ENCODE data around the gene PLCG2.
"Not testable (repeated sequence)": the region's sequence is repeated elsewhere in the genome, so short reads cannot be mapped to it uniquely, and the experiment has no call there.

PLCG2 gene

GRCh38 chr16:81755915-81756614 is 23.0 kb upstream of the PLCG2 start:
- peak; percentile 32 to 66 (median 62) for DNase-seq

- peak in 2 of 4 experiments; percentile 24 to 28 for DNase-seq
Measured at GRCh38 chr16:81756615-81757356, 22.3 kb upstream of the PLCG2 start.

- peak; percentile 50 to 82 (median 68) for DNase-seq
Measured at GRCh38 chr16:81758376-81758775, 20.7 kb upstream of the PLCG2 start.

DNA sequence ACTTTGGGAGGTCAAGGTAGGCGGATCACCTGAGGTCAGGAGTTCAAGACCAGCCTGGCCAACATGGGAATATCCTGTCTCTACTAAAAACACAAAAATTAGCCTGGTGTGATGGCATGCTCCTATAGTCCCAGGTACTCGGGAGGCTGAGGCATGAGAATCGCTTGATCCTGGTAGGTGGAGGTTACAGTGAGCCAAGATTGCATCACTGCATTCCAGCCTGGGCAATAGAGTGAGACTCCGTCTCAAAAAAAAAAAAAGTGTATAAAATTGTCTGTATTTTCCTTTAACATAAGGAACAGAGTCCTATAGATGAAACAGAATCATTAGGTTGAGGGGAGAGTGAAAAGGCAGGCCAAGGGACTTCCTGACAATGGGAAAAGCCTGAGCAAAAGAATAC is 16.8 kb upstream of the PLCG2 start:
- DNase-seq = not testable (repeated sequence)

DNA sequence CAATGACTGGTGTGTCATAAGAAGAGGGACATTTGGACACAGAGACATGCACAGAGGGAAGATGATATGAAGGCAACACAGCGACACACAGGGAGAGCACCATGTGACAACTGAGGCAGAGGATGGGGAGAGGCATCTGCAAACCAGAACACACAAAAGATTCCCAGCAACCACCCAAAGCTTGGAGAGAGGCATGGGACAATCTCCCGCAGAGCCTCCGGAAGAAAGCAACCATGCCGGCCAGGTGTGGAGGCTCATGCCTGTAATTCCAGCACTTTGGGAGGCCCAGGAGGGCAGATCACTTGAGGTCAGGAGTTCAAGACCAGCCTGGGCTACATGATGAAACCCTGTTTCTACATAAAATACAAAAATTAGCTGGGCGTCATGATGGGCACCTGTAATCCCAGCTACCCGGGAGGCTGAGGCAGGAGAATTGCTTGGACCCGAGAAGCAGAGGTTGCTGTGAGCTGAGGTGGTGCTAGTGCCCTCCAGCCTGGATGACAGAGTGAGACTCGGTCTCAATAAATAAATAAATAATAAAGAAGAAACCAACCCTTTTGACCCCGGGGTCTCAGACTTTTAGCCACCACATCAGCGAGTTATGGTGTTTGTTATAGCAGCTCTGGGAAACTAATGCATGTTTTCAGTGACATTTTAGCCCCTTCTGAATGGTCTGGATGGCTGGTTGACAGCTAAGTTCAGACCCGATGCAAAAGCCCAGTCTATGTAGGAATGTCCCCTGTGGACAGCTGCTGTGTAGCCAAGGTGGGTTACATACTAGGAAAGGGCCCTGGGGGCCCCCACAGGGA is 13.8 kb upstream of the PLCG2 start:
- no peak for DNase-seq

GRCh38 chr16:81765969-81766368 is 13.1 kb upstream of the PLCG2 start:
- DNase-seq = peak in 3 of 4 experiments; percentile 61 to 73 (median 71)

GRCh38 chr16:81767987-81768592 is 11.0 kb upstream of the PLCG2 start:
- no peak for DNase-seq

GRCh38 chr16:81770008-81770407 is 9.1 kb upstream of the PLCG2 start:
- DNase-seq = no peak

- DNase-seq = peak in 3 of 4 experiments; percentile 33 to 40 (median 39)
Measured at GRCh38 chr16:81774348-81774747, 4.7 kb upstream of the PLCG2 start.

DNA sequence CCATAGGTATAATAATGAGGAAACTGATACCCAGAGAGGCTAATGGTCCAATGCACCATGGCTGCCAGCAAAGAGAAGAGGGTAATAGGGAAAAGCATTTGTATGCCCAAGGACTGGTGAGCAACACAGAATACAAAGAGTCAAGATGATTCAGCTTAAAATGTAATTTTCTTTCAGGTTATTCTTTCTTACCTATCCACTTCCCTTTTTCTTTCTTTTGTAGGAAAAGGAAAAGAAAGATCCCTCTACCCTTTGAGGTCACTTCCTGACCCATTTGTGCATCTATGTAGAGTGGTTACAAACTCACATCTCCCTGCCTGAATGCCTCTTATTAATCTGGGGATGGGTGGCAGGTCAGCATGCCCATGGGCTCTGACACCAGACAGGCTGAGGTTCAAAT is 3.5 kb upstream of the PLCG2 start:
- no peak for DNase-seq

DNA sequence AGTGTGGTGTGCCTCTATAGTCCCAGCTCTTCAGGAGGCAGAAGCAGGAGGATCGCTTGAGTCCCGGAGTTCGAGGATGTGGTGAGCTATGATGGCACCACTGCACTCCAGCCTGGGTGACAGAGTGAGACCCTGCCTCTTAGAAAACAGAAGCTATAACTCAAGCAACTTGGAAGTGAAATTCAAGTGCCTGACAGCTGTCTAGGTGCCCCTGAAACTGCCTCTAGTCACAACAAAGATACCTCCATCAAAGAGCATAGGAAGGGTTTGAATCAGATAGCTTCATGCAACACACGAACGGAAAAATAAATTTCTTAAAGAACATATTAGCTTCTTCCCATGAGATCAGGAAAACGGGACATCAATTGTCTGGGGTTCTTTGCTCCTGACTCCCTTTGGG is 860 bp upstream of the PLCG2 start:
- no peak for DNase-seq

GRCh38 chr16:81779536-81780320 is 637 bp downstream of the PLCG2 start:
- DNase-seq = peak; percentile 70 to 85 (median 76)

- no peak for DNase-seq
Measured at GRCh38 chr16:81780350-81780749, 1.3 kb downstream of the PLCG2 start.

- DNase-seq = peak in 3 of 4 experiments; percentile 33 to 60 (median 51)
Measured at GRCh38 chr16:81782236-81782635, 3.1 kb downstream of the PLCG2 start.

DNA sequence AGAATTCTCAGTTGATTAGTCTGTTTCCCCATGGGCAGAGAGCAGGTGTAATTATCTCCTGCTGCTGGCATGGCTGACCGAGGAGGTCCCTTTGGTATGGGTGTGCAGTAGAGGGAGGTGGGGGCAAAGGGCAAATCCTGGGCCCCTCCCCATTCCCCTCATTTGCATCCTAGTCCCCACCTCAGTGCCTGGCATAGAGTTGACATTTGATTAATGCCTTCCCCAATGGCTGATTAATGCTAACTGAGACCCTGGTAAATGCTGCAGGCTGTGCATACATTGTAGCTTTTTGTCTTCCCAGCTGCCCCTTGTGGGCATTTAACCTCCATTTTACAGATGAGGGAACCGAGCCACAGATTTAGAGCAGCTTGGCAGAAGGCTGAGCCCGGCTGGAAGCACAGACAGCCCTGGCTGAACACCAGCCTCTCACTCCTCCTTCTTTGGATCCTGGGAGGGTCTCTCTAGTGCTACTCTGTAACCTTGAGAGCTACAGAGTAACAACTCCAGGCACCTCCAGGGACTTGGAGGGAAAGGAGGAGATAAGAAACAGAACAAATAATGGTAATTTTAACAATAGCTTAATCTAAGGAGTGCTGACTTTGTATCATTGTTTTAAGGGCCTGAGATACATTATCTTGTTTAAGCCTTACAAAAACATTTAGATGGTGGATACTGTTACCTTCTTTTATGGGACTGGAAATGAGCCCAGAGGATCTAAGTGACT is 5.1 kb downstream of the PLCG2 start:
- no peak for DNase-seq

GRCh38 chr16:81785138-81785924 is 6.2 kb downstream of the PLCG2 start:
- no peak for DNase-seq

- DNase-seq = peak in 1 of 4 experiments; percentile 18
Measured at GRCh38 chr16:81786321-81786720, 7.2 kb downstream of the PLCG2 start.

DNA sequence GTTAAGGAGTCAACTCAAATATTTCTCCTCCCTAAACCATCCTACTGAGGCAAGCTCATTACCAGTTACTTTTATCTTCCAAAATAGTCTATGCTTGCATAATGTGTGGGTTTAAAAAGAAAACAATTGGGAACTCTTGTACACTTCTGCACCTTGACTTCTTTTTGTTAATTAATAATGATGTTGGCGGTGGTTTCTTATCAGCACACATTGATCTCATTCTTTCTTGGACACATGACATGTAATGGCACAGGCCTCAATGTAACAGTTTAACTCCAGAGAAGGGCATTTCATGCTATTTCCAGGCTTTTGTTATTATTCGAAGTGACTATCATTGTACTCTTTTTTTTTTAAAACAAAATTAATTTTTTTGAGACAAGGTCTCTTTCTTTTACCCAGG is 7.8 kb downstream of the PLCG2 start:
- DNase-seq = no peak

- no peak for DNase-seq
Measured at GRCh38 chr16:81787659-81788058, 8.6 kb downstream of the PLCG2 start.

- no peak for DNase-seq
Measured at GRCh38 chr16:81790277-81790676, 11.2 kb downstream of the PLCG2 start.
